Endometrial microvascular endothelial cells (primary cell): ENCODE measurements around the gene TPD52L1. TPM values are rescaled to one million over a fixed set of nuclear protein-coding genes. Genes with fewer than 3 reads are reported as not detected.

Experiments used
- in situ Hi-C: cut with HindIII; loops from 2 replicates; pipeline ENCODE4 v1.10.0; 2017; ENCODE audit warnings: low sequenced_read_pairs, low pct_unique_long_range_greater_than_20kb; ENCODE audit errors: inconsistent ontology term
- total RNA-seq: library from RNA; depleted of rRNA; stranded (reverse); fragments of >200 nt; gene quantifications from one replicate; pipeline ENCODE4 v1.2.3, GENCODE V29; 2015; ENCODE audit errors: inconsistent ontology term

The TPD52L1 gene
- total RNA-seq, 1 donor from 2014 or later, result 2.0 TPM

- in situ Hi-C loops, result no loop called here
These were observed 70.8 kb downstream of the TPD52L1 start for GRCh38 chr6:125224231-125224861.

GRCh38 chr6:125227244-125227643, 73.7 kb downstream of the TPD52L1 start:
- in situ Hi-C loops, result no loop called here

- in situ Hi-C loops, result no loop called here
These were observed 75.5 kb downstream of the TPD52L1 start for GRCh38 chr6:125228981-125229479.

GRCh38 chr6:125230674-125231073, 77.1 kb downstream of the TPD52L1 start:
- in situ Hi-C loops, result no loop called here

- in situ Hi-C loops, result no loop called here
These were observed 77.6 kb downstream of the TPD52L1 start for GRCh38 chr6:125231133-125231532.

- in situ Hi-C loops, result no loop called here
These were observed 78.2 kb downstream of the TPD52L1 start for GRCh38 chr6:125231574-125232343.

- in situ Hi-C loops, result no loop called here
These were observed 78.9 kb downstream of the TPD52L1 start for GRCh38 chr6:125232466-125232865.

GRCh38 chr6:125233202-125233601, 79.6 kb downstream of the TPD52L1 start:
- in situ Hi-C loops, result no loop called here

GRCh38 chr6:125236536-125237327, 83.2 kb downstream of the TPD52L1 start:
- in situ Hi-C loops, result no loop called here

GRCh38 chr6:125237764-125238163, 84.2 kb downstream of the TPD52L1 start:
- in situ Hi-C loops, result no loop called here

GRCh38 chr6:125245109-125245508, 91.5 kb downstream of the TPD52L1 start:
- in situ Hi-C loops, result no loop called here

- in situ Hi-C loops, result no loop called here
These were observed 92.1 kb downstream of the TPD52L1 start for GRCh38 chr6:125245523-125246264.

GRCh38 chr6:125246566-125246965, 93.0 kb downstream of the TPD52L1 start:
- in situ Hi-C loops, result no loop called here

- in situ Hi-C loops, result no loop called here
These were observed 94.6 kb downstream of the TPD52L1 start for GRCh38 chr6:125248136-125248535.

GRCh38 chr6:125250511-125250910, 96.9 kb downstream of the TPD52L1 start:
- in situ Hi-C loops, result no loop called here

- in situ Hi-C loops, result no loop called here
These were observed 98.1 kb downstream of the TPD52L1 start for GRCh38 chr6:125251516-125252220.

GRCh38 chr6:125252891-125253290, 99.3 kb downstream of the TPD52L1 start:
- in situ Hi-C loops, result no loop called here

GRCh38 chr6:125253881-125254280, 100.3 kb downstream of the TPD52L1 start:
- in situ Hi-C loops, result no loop called here
